GM12891 (cell line): ENCODE results near the gene ITGB2.

Experiments
- DNase-seq: peaks from one replicate; pipeline ENCODE4 v3.0.0; 2011; ENCODE audit warnings: low spot score; ENCODE audit not compliant: insufficient read length
- FAIRE-seq: peaks from 2 replicates; lab custom pipeline; 2011; peaks lifted over from hg19 to GRCh38; lab: Jason Lieb, UNC
- PAX5 ChIP-seq: IDR thresholded peaks from 2 replicates; pipeline ENCODE4 v1.6.1; 2011; ENCODE audit warnings: low read length, moderate library complexity, mild to moderate bottlenecking; ENCODE audit not compliant: insufficient read depth, severe bottlenecking
- POLR2A ChIP-seq: IDR thresholded peaks from 2 replicates; pipeline ENCODE4 v1.6.1; 2011; ENCODE audit warnings: low read depth, low read length, control low read depth
- POLR2AphosphoS5 ChIP-seq: IDR thresholded peaks from 2 replicates; pipeline ENCODE4 v1.6.1; 2011; ENCODE audit warnings: low read depth, low read length, control low read depth
- POU2F2 ChIP-seq: IDR thresholded peaks from 2 replicates; pipeline ENCODE4 v1.6.1; 2011; ENCODE audit warnings: low read depth, mild to moderate bottlenecking, control low read depth, low read length, moderate library complexity
- SPI1 ChIP-seq: IDR thresholded peaks from 2 replicates; pipeline ENCODE4 v1.6.1; 2011; ENCODE audit warnings: low read depth, low read length, control low read depth
- TAF1 ChIP-seq: IDR thresholded peaks from 2 replicates; pipeline ENCODE4 v1.6.1; 2011; ENCODE audit warnings: low read depth, low read length, control low read depth

The ITGB2 gene

DNA sequence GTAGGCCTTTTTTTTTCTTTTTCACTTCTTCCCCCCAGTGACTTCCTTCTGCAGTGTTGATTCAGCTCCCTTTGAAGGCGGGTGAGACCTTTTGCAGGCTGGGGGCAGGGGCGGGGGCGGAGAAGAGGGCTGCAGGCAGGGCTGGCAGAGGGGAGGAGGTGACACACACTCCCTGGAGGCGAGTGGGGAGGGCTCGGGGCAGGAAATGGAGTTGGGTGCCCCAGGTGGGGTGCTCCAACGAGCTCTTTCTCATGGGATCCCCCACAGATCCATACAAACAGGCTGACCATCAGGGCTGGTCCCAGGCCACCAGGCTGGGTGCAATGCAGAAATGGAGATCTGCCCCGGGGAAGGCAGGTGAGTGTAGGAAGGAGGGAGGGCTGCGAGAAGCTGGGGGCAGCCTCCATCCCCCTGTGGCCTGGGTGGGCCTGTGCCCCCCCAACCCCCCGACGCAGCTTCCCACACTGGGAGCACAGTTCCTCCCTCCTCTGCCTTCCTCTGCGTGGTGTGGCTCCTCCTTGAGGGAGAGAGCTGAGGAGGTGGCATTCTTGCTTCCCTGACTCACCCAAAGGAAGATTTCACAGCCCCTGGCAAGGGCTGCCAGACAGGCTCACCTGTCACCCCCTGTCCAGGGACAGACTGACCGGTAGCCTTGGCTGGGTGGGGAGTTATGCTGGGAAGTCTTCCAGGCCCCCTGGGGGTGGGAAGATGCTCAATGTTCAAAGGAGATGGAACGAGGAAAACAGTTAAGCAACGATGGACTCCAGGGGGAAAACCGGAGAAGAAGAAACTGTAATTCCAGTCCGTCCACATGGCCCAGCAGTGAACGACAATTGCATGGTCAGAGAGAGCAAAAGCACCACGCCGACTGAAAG is 7.1 kb upstream of the ITGB2 start:
- FAIRE-seq (peak; percentile 86), DNase-seq (no peak)
- TF ChIP-seq SPI1 (no peak), TAF1 (no peak), POU2F2 (no peak), POLR2AphosphoS5 (no peak), PAX5 (no peak), POLR2A (no peak)

DNA sequence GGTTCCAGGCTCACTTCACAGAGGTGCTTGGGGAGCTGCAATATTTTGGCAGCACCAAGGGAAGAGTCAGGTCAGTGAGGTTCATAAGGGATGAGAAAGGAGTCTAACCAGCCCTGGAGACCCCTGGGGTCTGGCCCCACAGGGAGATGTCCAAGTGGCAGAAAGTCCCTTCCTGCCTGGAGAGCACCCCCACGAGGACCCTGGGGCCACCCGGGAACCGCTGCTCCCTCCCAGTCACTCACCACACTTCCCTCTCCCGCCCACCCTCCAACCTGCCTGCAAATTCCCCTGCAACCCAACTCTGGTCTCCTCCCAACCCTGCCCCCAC is 6.5 kb upstream of the ITGB2 start:
- FAIRE-seq (no peak), DNase-seq (no peak)
- TF ChIP-seq POU2F2 (no peak), POLR2A (no peak), TAF1 (no peak), PAX5 (no peak), SPI1 (no peak), POLR2AphosphoS5 (no peak)

DNA sequence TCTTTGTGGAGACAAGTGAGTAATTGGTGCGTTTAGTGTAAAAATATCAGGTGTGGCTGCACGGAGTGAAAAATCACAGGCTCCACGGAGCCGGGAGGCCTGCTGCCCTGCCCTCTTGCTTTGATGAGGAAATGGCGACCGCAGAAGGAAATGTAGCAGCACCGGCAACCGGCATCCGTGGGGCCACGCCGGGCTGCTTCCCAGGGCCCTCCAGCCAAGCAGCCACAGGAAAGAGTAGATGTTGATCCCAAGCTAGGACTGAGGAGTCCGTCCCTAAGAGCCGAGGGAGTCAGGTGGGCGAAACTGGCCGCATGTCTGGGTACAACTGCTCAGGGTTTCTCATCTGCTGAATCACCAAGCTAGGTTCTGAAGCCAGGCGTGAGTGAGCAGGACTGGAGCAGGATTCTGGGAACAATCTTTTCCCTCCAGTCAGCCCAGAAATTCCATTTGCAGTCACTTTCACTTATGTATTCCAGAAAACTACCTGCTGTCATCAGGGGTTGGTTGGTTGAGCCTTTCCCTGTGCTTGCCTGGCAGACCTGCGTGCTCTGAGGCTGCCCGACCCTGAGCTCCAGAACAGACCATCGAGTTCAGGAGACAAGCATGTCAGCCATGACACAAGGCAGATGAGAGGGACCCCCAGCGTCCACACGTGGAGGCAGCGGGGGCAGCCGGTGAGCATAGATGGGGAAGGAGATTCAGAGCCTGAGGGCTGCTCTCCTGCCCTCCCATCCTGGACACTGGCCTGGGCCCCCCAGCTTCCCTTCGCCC is 5.8 kb upstream of the ITGB2 start:
- FAIRE-seq = peak; percentile 63
- no peak for TF ChIP-seq POLR2A
- 0 out of 2 replicates have a peak, but pooled peaks have one; percentile 23 for TF ChIP-seq POU2F2
- DNase-seq = no peak

- TF ChIP-seq POU2F2 (no peak), POLR2A (no peak), PAX5 (no peak), SPI1 (no peak), POLR2AphosphoS5 (no peak), TAF1 (no peak)
- FAIRE-seq = no peak
- no peak for DNase-seq
Observed at GRCh38 chr21:44925378-44925755, 4.7 kb upstream of the ITGB2 start.

DNA sequence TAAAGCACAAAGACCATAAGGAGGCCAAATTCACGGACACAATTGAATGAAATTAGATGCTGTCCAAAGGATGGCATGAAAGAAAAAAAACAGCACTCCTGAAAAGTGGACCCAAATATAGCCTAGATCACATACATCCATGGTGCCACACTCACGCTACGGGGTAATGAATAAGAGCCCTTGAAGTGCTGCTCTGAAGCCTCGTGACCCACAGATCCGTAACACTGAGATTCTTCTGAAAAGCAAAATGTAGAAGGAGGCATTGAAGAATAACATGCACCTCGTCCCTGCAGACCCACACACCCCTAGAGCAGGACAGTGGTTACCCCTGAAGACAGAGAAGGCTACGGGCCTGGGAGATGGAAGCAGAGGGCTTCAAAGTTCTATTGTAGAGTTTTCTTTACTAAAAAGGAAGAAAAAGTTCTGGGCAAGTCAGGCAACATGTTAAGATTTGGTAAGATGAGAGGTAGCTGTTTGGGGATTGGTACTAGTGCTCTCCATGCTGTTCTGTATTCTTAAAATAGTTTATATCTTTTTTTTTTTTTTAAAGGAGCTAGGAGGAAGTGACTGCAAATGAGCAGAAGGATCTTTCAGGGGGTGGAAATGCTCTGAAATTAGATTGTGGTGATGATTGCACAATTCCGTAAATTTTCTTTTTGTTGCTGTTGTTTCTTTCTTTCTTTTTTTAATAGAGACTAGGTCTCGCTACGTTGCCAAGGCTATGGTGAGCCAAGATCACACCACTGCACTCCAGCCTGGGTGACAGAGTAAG is 4.1 kb upstream of the ITGB2 start:
- FAIRE-seq (no peak), DNase-seq (no peak)
- TF ChIP-seq SPI1 (0 out of 2 replicates have a peak, but pooled peaks have one; percentile 6), POLR2A (no peak), POU2F2 (no peak)

DNA sequence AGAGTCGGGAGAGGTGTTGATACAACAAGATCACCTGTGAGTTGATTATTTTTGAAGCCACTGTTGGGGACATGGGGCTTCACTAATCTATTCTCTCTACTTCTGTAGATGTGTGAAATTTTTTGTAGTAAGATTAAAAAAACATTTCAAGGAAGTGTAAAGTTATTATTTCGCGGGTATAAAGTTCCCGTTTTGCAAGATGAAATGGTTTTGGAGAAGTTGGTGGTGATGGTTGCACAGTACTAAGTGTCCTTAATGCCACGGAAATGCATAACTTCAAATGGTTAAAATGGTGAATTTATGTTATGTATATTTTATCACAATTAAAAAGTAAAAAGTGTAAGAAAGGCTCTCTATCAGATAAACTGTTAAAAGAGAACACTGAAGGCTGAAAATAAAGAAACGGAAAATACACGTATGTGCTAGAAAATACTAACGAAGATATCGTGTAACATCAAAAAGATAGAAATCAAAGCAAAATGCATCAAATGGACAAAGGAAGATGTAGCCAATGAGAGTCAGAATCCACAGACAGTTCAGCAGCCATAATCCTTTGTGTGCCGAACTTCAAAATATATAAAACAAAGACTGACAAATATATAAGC is 2.9 kb upstream of the ITGB2 start:
- FAIRE-seq (no peak), DNase-seq (no peak)
- TF ChIP-seq POU2F2 = no peak
- TF ChIP-seq POLR2AphosphoS5 = no peak
- TF ChIP-seq POLR2A = no peak

DNA sequence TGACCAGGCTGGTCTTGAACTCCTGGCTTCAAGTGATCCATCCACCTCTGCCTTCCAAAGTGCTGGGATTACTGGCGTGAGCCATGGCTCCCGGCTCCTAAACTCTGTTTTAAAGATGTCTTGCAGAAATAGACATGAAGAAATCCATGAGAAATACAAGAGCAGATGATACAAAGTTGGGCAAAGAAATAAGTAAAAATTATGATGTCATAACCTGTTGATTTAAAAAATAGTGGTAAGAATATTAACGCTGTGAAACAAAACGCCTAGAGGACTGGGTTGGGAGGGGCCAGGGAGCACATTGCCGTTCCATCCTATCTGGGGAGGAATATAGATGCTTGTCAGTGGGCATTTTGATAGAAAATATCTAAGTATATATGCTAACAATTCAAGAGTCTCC is 1.2 kb upstream of the ITGB2 start:
- FAIRE-seq (no peak), DNase-seq (no peak)
- TF ChIP-seq SPI1 (no peak), PAX5 (no peak), POLR2AphosphoS5 (no peak), TAF1 (no peak), POLR2A (no peak), POU2F2 (no peak)

DNA sequence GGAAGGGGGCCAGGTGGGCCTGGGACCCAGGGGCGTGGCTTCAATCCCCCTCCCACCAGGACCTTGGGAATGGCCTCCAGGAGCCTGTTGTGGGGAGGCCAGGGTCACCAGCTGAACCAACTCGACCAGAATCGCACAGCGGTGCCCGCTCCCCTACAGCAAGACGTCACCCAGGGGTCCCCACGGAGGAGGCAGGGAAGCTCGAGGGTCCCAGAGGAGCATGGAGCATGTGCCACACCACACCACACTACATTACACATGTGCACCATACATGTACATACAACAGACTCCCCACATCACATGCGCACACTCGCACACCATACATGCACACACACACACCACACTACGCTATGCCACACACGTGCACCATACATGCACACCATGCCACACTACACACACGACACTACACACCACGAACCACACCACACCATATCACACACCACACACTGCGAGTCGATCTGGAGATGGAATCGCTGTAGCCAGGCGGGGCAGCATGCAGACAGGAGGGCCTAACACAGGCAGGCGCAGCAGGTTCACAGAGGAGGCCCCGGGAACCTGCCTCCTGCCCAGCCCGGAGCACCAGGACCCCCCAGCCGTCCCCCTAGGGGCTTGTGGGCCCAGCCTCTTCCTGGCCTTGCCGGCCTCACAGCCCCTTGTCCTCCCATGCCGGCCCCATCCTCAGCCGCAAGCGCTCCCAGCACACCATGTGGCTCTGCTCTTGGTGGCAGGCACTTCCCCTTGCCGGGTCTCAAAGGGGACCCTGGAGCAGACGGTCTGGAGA is 596 bp downstream of the ITGB2 start:
- TF ChIP-seq PAX5 = no peak
- TF ChIP-seq POU2F2 = no peak
- TF ChIP-seq SPI1 = peak; percentile 20; the same call in 1 of the 2 replicates
- DNase-seq = no peak
- FAIRE-seq = peak; percentile 96

GRCh38 chr21:44919111-44919912 is 1.4 kb downstream of the ITGB2 start:
- TF ChIP-seq PAX5 (no peak), POLR2A (no peak), SPI1 (no peak), POLR2AphosphoS5 (no peak), POU2F2 (no peak)
- DNase-seq = no peak
- peak; percentile 13 for FAIRE-seq
